ENCODE measurements around the gene RYR2. TPM values are rescaled to one million over a fixed set of nuclear protein-coding genes. Genes with fewer than 3 reads are reported as not detected.

The RYR2 gene
- total and polyA plus RNA-seq, 2 donors, result 7.2 to 16.8 TPM

- WGBS, result 64% methylated on average over 5 of the region's 5 CpGs
- no peak for DNase-seq (ENCODE audit: extremely low spot score)
- Histone ChIP-seq H3K27ac (ENCODE audit: low read depth) (no peak overlapping the region), H3K4me1 (ENCODE audit: insufficient read depth) (no peaks in the 10 kb centered on the region), H3K4me3 (ENCODE audit: low read depth, low read length) (no peak overlapping the region), H3K36me3 (ENCODE audit: insufficient read depth) (no peaks in the 10 kb centered on the region)
Observed at GRCh38 chr1:237760951-237761350, 719.0 kb downstream of the RYR2 start.

- Histone ChIP-seq H3K4me1 (ENCODE audit: insufficient read depth) (no peaks in the 10 kb centered on the region), H3K27ac (ENCODE audit: low read depth) (no peak overlapping the region), H3K4me3 (ENCODE audit: low read depth, low read length) (no peak overlapping the region), H3K36me3 (ENCODE audit: insufficient read depth) (no peaks in the 10 kb centered on the region)
- DNase-seq (ENCODE audit: extremely low spot score), result no peak
- 89% methylated on average over 7 of the region's 7 CpGs for WGBS
Observed at GRCh38 chr1:237763137-237763536, 721.2 kb downstream of the RYR2 start.

GRCh38 chr1:237763751-237764150 lies 721.8 kb downstream of the RYR2 start:
- Histone ChIP-seq H3K27ac (ENCODE audit: low read depth) (no peak overlapping the region), H3K4me3 (ENCODE audit: low read depth, low read length) (no peak overlapping the region), H3K4me1 (ENCODE audit: insufficient read depth) (no peaks in the 10 kb centered on the region), H3K36me3 (ENCODE audit: insufficient read depth) (no peaks in the 10 kb centered on the region)
- 46% methylated on average over 2 of the region's 2 CpGs for WGBS
- DNase-seq (ENCODE audit: extremely low spot score), result no peak

DNA sequence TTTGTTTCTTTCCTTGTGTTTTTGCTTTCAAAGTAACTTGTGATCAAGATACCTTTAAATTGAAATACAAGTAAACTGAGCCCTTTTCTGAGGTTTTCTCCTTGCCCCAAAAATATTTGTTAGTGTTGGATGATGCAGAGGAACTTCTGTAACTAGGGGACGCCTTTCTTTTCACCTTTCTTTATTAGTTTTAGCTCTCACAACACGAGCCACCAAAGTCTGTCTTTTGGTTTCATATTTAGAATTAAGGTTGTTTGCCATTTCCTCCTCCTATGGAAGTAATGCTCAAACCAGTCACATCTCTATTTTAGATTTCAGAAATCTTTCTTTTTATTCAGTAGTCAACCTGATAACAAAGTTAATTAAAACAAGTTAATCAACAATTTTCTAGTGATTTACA lies 727.9 kb downstream of the RYR2 start:
- Histone ChIP-seq H3K4me1 (ENCODE audit: insufficient read depth) (no peaks in the 10 kb centered on the region), H3K27ac (ENCODE audit: low read depth) (no peak overlapping the region), H3K36me3 (ENCODE audit: insufficient read depth) (no peaks in the 10 kb centered on the region), H3K4me3 (ENCODE audit: low read depth, low read length) (no peak overlapping the region)
- WGBS, result 79% methylated on average over 2 of the region's 2 CpGs
- no peak for DNase-seq (ENCODE audit: extremely low spot score)

GRCh38 chr1:237772009-237772408 lies 730.0 kb downstream of the RYR2 start:
- WGBS, result 62% methylated on average over 3 of the region's 3 CpGs
- no peak for DNase-seq (ENCODE audit: extremely low spot score)
- Histone ChIP-seq H3K4me1 (ENCODE audit: insufficient read depth) (no peaks in the 10 kb centered on the region), H3K4me3 (ENCODE audit: low read depth, low read length) (no peak overlapping the region), H3K36me3 (ENCODE audit: insufficient read depth) (no peaks in the 10 kb centered on the region), H3K27ac (ENCODE audit: low read depth) (no peak overlapping the region)

- no peak for DNase-seq (ENCODE audit: extremely low spot score)
- Histone ChIP-seq H3K27ac (ENCODE audit: low read depth) (no peak overlapping the region), H3K4me3 (ENCODE audit: low read depth, low read length) (no peak overlapping the region), H3K4me1 (ENCODE audit: insufficient read depth) (no peaks in the 10 kb centered on the region), H3K36me3 (ENCODE audit: insufficient read depth) (no peaks in the 10 kb centered on the region)
- 69% methylated on average over 4 of the region's 4 CpGs for WGBS
Observed at GRCh38 chr1:237774246-237774645, 732.3 kb downstream of the RYR2 start.

DNA sequence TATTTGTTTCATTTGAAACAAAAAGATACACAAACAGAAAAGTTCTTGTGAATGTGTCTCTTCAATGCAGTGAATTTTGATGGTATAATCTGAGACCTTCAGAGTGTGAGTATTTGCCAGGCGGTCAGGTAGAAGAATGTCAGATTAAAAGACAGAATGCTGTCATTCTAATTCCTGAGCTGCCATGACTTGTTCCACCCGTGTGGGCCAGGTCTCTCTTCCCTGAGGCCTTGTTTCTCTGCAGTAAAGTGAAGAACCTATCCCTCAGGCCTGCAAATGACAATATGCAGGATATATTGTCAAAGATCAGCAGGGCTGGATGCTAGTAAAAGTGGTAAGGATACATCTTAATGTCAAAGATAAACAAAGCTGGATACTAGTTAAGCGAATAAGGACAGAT lies 737.4 kb downstream of the RYR2 start:
- Histone ChIP-seq H3K4me3 (ENCODE audit: low read depth, low read length) (no peak overlapping the region), H3K36me3 (ENCODE audit: insufficient read depth) (no peaks in the 10 kb centered on the region), H3K4me1 (ENCODE audit: insufficient read depth) (no peaks in the 10 kb centered on the region), H3K27ac (ENCODE audit: low read depth) (no peak overlapping the region)
- DNase-seq (ENCODE audit: extremely low spot score), result no peak
- 68% methylated on average over 3 of the region's 3 CpGs for WGBS

GRCh38 chr1:237786066-237786719 lies 744.2 kb downstream of the RYR2 start:
- Histone ChIP-seq H3K4me1 (ENCODE audit: insufficient read depth) (no peaks in the 10 kb centered on the region), H3K36me3 (ENCODE audit: insufficient read depth) (no peaks in the 10 kb centered on the region), H3K27ac (ENCODE audit: low read depth) (no peak overlapping the region), H3K4me3 (ENCODE audit: low read depth, low read length) (no peak overlapping the region)
- no peak for DNase-seq (ENCODE audit: extremely low spot score)
- 79% methylated on average over 11 of the region's 11 CpGs for WGBS

DNA sequence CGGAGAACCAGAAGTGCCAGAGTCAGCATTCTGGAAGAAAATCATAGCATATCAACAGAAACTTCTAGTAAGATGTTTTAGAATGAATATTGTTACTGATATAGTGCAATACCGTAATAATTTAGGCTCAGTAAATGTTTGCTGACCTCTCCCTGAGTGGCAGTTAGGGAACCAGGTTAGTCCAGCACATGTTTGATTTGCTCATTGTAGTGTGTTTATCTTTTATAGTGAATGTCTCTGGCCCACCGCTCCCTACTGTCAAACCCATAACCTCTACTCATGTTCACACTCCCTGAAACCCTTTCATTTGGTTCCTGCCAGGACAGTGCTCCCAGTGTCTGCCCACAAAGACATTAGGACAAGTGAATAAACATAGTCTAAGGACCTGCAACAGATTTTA lies 746.1 kb downstream of the RYR2 start:
- 55% methylated on average over 3 of the region's 3 CpGs for WGBS
- no peak for DNase-seq (ENCODE audit: extremely low spot score)
- H3K4me3 ChIP-seq (ENCODE audit: low read depth, low read length), result no peak overlapping the region
- H3K36me3 ChIP-seq (ENCODE audit: insufficient read depth), result no peaks in the 10 kb centered on the region
- H3K4me1 ChIP-seq (ENCODE audit: insufficient read depth), result no peaks in the 10 kb centered on the region
- no peak overlapping the region for H3K27ac ChIP-seq (ENCODE audit: low read depth)

DNA sequence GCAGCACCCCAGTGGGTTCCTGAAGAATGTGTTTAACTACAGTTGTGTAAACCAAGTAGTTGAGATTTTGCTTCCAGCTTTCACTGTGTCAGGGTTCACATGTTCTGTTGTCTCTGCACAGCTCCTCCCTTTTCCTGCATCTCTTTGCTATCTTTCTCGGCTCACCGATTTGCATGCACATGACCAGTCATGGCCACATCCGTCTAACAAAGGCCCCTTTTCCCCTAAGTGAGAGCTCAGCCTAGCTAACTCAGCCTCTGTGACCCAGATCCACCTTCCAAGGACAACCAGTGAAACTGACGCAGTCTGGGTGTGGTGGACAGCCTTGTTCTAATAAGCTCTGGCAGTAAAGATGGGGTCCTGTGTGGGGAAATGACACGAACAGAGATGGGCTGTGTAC lies 747.6 kb downstream of the RYR2 start:
- H3K27ac ChIP-seq (ENCODE audit: low read depth), result no peak overlapping the region
- H3K4me1 ChIP-seq (ENCODE audit: insufficient read depth), result no peaks in the 10 kb centered on the region
- H3K4me3 ChIP-seq (ENCODE audit: low read depth, low read length), result no peak overlapping the region
- DNase-seq (ENCODE audit: extremely low spot score), result no peak
- WGBS, result 72% methylated on average over 5 of the region's 5 CpGs
- H3K36me3 ChIP-seq (ENCODE audit: insufficient read depth), result no peaks in the 10 kb centered on the region

DNA sequence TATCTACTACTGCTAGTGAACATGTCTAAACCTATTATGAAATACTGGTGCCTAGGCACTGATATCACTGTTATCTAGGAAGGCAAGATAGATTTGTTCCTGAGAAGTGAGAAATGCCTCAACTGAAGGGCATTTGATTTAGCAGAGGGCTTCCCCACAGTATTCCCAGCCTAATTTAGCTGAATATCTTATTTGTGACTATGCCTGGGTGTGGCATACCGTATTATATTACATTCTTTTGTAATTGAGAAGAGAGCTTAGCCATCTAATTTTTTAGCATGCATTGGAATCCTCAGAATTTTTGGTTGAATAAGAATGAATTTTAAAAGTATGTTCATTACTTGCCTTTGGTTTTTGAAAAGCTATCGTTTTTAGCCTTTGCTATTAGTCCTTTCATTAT lies 749.6 kb downstream of the RYR2 start:
- Histone ChIP-seq H3K27ac (ENCODE audit: low read depth) (no peak overlapping the region), H3K4me3 (ENCODE audit: low read depth, low read length) (no peak overlapping the region), H3K4me1 (ENCODE audit: insufficient read depth) (no peaks in the 10 kb centered on the region), H3K36me3 (ENCODE audit: insufficient read depth) (no peaks in the 10 kb centered on the region)
- 87% methylated on average over 2 of the region's 2 CpGs for WGBS
- DNase-seq (ENCODE audit: extremely low spot score), result no peak

- no peaks in the 10 kb centered on the region for H3K36me3 ChIP-seq (ENCODE audit: insufficient read depth)
Observed at GRCh38 chr1:237792149-237792548, 750.2 kb downstream of the RYR2 start.

DNA sequence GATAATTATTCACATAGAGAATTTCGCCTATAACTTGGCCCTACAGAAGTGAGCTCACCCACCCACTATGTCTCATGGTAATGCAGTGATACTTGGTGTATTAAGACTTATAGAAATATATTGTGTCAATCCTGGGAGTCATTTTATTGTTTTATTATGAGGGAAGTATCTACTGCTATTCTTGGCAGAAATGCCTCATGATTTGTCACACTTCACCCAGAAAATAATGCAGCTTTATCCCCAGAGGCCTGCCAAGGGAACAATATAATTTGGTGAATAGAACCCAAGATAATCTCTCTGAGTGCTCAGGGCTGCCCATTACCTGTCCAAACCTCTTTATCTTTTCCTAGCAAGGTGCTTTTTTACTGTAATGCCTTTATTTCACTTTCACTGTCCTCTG lies 750.7 kb downstream of the RYR2 start:
- Histone ChIP-seq H3K4me1 (ENCODE audit: insufficient read depth) (no peaks in the 10 kb centered on the region), H3K27ac (ENCODE audit: low read depth) (no peak overlapping the region), H3K36me3 (ENCODE audit: insufficient read depth) (no peaks in the 10 kb centered on the region), H3K4me3 (ENCODE audit: low read depth, low read length) (no peak overlapping the region)
- DNase-seq (ENCODE audit: extremely low spot score), result no peak
- 90% methylated on average over 1 of the region's 1 CpG for WGBS

More at GRCh38 chr1:237792149-237792548, 750.2 kb downstream of the RYR2 start:
- 71% methylated on average over 7 of the region's 7 CpGs for WGBS
- Histone ChIP-seq H3K4me3 (ENCODE audit: low read depth, low read length) (no peak overlapping the region), H3K4me1 (ENCODE audit: insufficient read depth) (no peaks in the 10 kb centered on the region), H3K27ac (ENCODE audit: low read depth) (no peak overlapping the region)
- DNase-seq (ENCODE audit: extremely low spot score), result no peak

DNA sequence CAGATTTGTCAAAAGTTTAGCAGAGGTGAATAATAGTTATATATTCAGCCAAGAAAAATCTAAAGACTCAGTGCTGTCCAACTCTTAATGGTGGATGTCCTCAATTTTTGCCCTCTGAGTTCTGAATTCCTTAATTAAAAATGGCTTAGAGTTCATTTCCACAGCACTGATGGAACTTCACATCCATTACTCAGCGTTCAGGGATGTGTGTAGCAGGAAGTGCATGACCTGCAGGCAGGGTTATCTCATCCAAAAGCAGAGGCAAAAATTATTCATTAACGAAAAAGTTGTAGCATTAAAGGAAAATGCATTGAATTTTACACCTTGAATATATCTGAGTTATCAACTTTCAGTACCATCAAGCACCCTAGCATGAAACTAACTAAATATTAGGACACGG lies 752.1 kb downstream of the RYR2 start:
- no peak overlapping the region for H3K27ac ChIP-seq (ENCODE audit: low read depth)
- DNase-seq (ENCODE audit: extremely low spot score), result no peak
- WGBS, result 55% methylated on average over 3 of the region's 3 CpGs
- H3K4me3 ChIP-seq (ENCODE audit: low read depth, low read length), result no peak overlapping the region
- no peaks in the 10 kb centered on the region for H3K4me1 ChIP-seq (ENCODE audit: insufficient read depth)
- H3K36me3 ChIP-seq (ENCODE audit: insufficient read depth), result no peaks in the 10 kb centered on the region

DNA sequence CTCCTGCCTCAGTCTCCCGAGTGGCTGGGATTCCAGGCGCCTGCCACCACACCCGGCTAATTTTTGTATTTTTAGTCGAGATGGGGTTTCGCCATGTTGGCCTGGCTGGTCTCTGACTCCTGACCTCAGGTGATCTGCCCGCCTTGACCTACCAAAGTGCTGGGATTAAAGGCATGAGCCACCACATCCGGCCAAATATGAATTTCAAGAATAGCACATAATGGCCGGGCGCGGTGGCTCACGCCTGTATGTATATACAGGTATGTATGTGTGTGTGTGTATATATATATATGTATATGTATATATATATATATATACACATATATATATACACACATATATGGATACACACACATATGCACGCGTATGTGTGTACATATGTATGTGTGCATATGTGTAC lies 753.6 kb downstream of the RYR2 start:
- no peak overlapping the region for H3K27ac ChIP-seq (ENCODE audit: low read depth)
- H3K4me3 ChIP-seq (ENCODE audit: low read depth, low read length), result no peak overlapping the region
- 88% methylated on average over 13 of the region's 13 CpGs for WGBS
- DNase-seq (ENCODE audit: extremely low spot score), result no peak
- no peaks in the 10 kb centered on the region for H3K4me1 ChIP-seq (ENCODE audit: insufficient read depth)
- H3K36me3 ChIP-seq (ENCODE audit: insufficient read depth), result no peaks in the 10 kb centered on the region
